K562 (cell line): Measurements from ENCODE around the gene NQO2. TPM values are rescaled to one million over a fixed set of nuclear protein-coding genes. Genes with fewer than 3 reads are reported as not detected.

ENCODE experiments used
- ATF3 ChIP-seq, 2 experiments: fragments of 450-650 bp in 1 of 2; sonication (generic) in 1 of 2; formaldehyde crosslinking in 1 of 2; IDR thresholded peaks in 1 of 2; conservative IDR thresholded peaks in 1 of 2; 2 replicates each; pipeline versions ENCODE4 v1.6.1 to v1.8.1; 2016 to 2023; ENCODE audit warnings: mild to moderate bottlenecking in 2 of 2, moderate library complexity in 2 of 2, inconsistent platforms in 1 of 2, missing genetic modification reagents in 1 of 2
- BRF1 ChIP-seq: IDR thresholded peaks from 3 replicates; pipeline ENCODE4 v1.6.1; 2011; ENCODE audit warnings: borderline replicate concordance, mild to moderate bottlenecking; ENCODE audit not compliant: insufficient read length; ENCODE audit errors: extremely low read depth
- CC2D1A ChIP-seq: fragments of 450-650 bp; IDR thresholded peaks from 2 replicates; pipeline ENCODE4 v1.6.1; 2017; ENCODE audit warnings: mild to moderate bottlenecking
- EP300 ChIP-seq: IDR thresholded peaks from 2 replicates; pipeline ENCODE4 v1.6.1; 2012; ENCODE audit warnings: low read length, improper control_type of control experiment
- FOSL1 ChIP-seq: fragments of 200-800 bp; sonication (Bioruptor generic); conservative IDR thresholded peaks from 2 replicates; pipeline ENCODE4 v1.6.1; 2016; ENCODE audit warnings: missing genetic modification characterization, missing compliant biosample characterization
- FOXJ3 ChIP-seq: sonication (generic); formaldehyde crosslinking; IDR thresholded peaks from 2 replicates; pipeline ENCODE4 v1.4.0; 2020; ENCODE audit warnings: mild to moderate bottlenecking, missing genetic modification reagents
- GABPB1 ChIP-seq: sonication (generic); formaldehyde crosslinking; IDR thresholded peaks from 2 replicates; pipeline ENCODE4 v1.8.0; 2022; ENCODE audit warnings: mild to moderate bottlenecking, missing genetic modification reagents
- HES1 ChIP-seq: fragments of 450-650 bp; IDR thresholded peaks from 2 replicates; pipeline ENCODE4 v1.6.1; 2016; ENCODE audit warnings: low read depth, mild to moderate bottlenecking, moderate library complexity
- HMBOX1 ChIP-seq: sonication (generic); IDR thresholded peaks from 2 replicates; pipeline ENCODE4 v1.6.1; 2016
- NCOR1 ChIP-seq: fragments of 450-650 bp; IDR thresholded peaks from 2 replicates; pipeline ENCODE4 v1.6.1; 2016; ENCODE audit warnings: mild to moderate bottlenecking, moderate library complexity
- PTRF ChIP-seq: fragments of 450-650 bp; IDR thresholded peaks from 2 replicates; pipeline ENCODE4 v1.6.1; 2016; ENCODE audit warnings: mild to moderate bottlenecking, missing genetic modification characterization, missing compliant biosample characterization
- SETDB1 ChIP-seq: IDR thresholded peaks from one replicate; pipeline ENCODE4 v1.6.1; 2012; ENCODE audit warnings: low read length, control low read depth, inconsistent platforms
- SIN3B ChIP-seq: fragments of 450-650 bp; IDR thresholded peaks from 2 replicates; pipeline ENCODE4 v1.6.1; 2017; ENCODE audit warnings: low read depth, mild to moderate bottlenecking, moderate library complexity
- SP1 ChIP-seq: sonication (generic); formaldehyde crosslinking; IDR thresholded peaks from 2 replicates; pipeline ENCODE4 v1.8.1; 2022; ENCODE audit warnings: mild to moderate bottlenecking, missing genetic modification reagents
- SRSF1 ChIP-seq: fragments of 200-400 bp; formaldehyde crosslinking; IDR thresholded peaks from 2 replicates; pipeline ENCODE4 v1.6.1; 2017; ENCODE audit warnings: mild to moderate bottlenecking, low read depth, low read length, moderate library complexity
- TCF15 ChIP-seq: fragments of 250-450 bp; sonication (Bioruptor Pico); IDR thresholded peaks from 2 replicates; pipeline ENCODE4 v1.8.0; 2022; ENCODE audit warnings: moderate library complexity, mild to moderate bottlenecking, inconsistent platforms
- TEAD1 ChIP-seq, 2 experiments: fragments of 450-650 bp in 1 of 2; sonication (generic) in 1 of 2; formaldehyde crosslinking; IDR thresholded peaks; 2 replicates each; pipeline versions ENCODE4 v1.4.0 to v1.8.0; 2020 to 2022; ENCODE audit warnings: mild to moderate bottlenecking in 2 of 2, missing genetic modification reagents in 1 of 2
- ZC3H8 ChIP-seq: fragments of 450-650 bp; IDR thresholded peaks from 2 replicates; pipeline ENCODE4 v1.6.1; 2017
- ZFP91 ChIP-seq: sonication (generic); formaldehyde crosslinking; IDR thresholded peaks from 2 replicates; pipeline ENCODE4 v1.8.0; 2022; ENCODE audit warnings: mild to moderate bottlenecking, missing genetic modification reagents
- ZNF282 ChIP-seq: sonication (generic); formaldehyde crosslinking; IDR thresholded peaks from 2 replicates; pipeline ENCODE4 v1.8.1; 2023; ENCODE audit warnings: missing genetic modification reagents
- ZNF384 ChIP-seq: IDR thresholded peaks from 2 replicates; pipeline ENCODE4 v1.6.1; 2012; ENCODE audit warnings: low read depth, low read length, improper control_type of control experiment
- ZNF57 ChIP-seq: fragments of 450-650 bp; formaldehyde crosslinking; IDR thresholded peaks from 2 replicates; pipeline ENCODE4 v1.4.0; 2020; ENCODE audit warnings: mild to moderate bottlenecking, moderate library complexity
- ZNF639 ChIP-seq, 2 experiments: fragments of 200-800 bp in 1 of 2; sonication (Bioruptor generic) in 1 of 2; sonication (generic) in 1 of 2; formaldehyde crosslinking in 1 of 2; IDR thresholded peaks in 1 of 2; conservative IDR thresholded peaks in 1 of 2; 2 replicates each; pipeline versions ENCODE4 v1.5.0 to v1.6.1; 2016 to 2020; ENCODE audit warnings: missing compliant biosample characterization in 1 of 2, missing genetic modification characterization in 1 of 2, missing genetic modification reagents in 1 of 2
- ZSCAN32 ChIP-seq: fragments of 450-650 bp; formaldehyde crosslinking; IDR thresholded peaks from 2 replicates; pipeline ENCODE4 v1.4.0; 2020; ENCODE audit warnings: mild to moderate bottlenecking, moderate library complexity
- polyA plus RNA-seq, 8 experiments: library from polyadenylated mRNA; depleted of rRNA in 4 of 8; stranded (reverse) in 5 of 8; unstranded in 3 of 8; fragments of >200 nt; fragmentation: Nextera tagmentation in 2 of 8; fragmentation: Illumina TruSeq in 1 of 8; extraction: Ambion mirVana in 2 of 8; extraction: Trizol in 1 of 8; gene quantifications; 2 replicates each; pipeline versions ENCODE4 v1.2.1 to v1.2.3, GENCODE V29; 2011 to 2014; ENCODE audit warnings: inconsistent platforms in 1 of 8, missing spikeins in 1 of 8
- total RNA-seq, 7 experiments: library from RNA; depleted of rRNA in 6 of 7; stranded (reverse); fragments of >200 nt in 6 of 7; fragmentation: Illumina TruSeq in 2 of 7; extraction: Trizol in 2 of 7; gene quantifications; 2 replicates each; pipeline versions ENCODE4 v1.2.1 to v1.2.3, GENCODE V29; 2011 to 2021; ENCODE audit warnings: low replicate concordance in 1 of 7

The NQO2 gene
- total and polyA plus RNA-seq, 9 of the 15 experiments (the other 6 are each of a cell fraction or from before 2014, with no cell fraction given): 54.6 to 214 (median 116) TPM

- TF ChIP-seq ATF3 (IDR thresholded peaks at IDR 0.05) (peak; percentile 64), ATF3 (CRISPR knock-in tag; conservative IDR thresholded peaks at IDR 0.05) (no peak), HES1 (no peak), EP300 (no peak), BRF1 (no peak), FOXJ3 (CRISPR knock-in tag) (no peak), SIN3B (no peak), ZNF639 (CRISPR knock-in tag; conservative IDR thresholded peaks at IDR 0.05 in 1 of 2, IDR thresholded peaks at IDR 0.05 in 1 of 2) (no peak), NCOR1 (no peak), PTRF (tag) (no peak), ZFP91 (CRISPR knock-in tag) (no peak), SP1 (CRISPR knock-in tag) (0 out of 2 replicates have a peak, but pooled peaks have one; percentile 25), ZNF384 (peak; percentile 45; the same call in 1 of the 2 replicates), SRSF1 (no peak), TEAD1 (CRISPR knock-in tag; IDR thresholded peaks at IDR 0.05) (peak in 1 of 2 experiments; percentile 90; a peak in 2 of 4 replicates), HMBOX1 (peak; percentile 54; the same call in 1 of the 2 replicates), ZC3H8 (no peak), ZNF282 (CRISPR knock-in tag) (no peak), TCF15 (CRISPR knock-in tag) (no peak), SETDB1 (no peak), ZSCAN32 (CRISPR knock-in tag) (no peak), CC2D1A (no peak), ZNF57 (CRISPR knock-in tag) (no peak), FOSL1 (tag) (peak; percentile 78), GABPB1 (no peak)
Measured at GRCh38 chr6:3061501-3061941, 61.8 kb downstream of the NQO2 start (continued).
